Thoracic aorta (tissue), 2 donors: Measurements from ENCODE around the gene CLIP4. TPM values are rescaled to one million over a fixed set of nuclear protein-coding genes. Genes with fewer than 3 reads are reported as not detected.

Source experiments
- ATAC-seq: fragments of 150-250 bp; one replicate; pipeline ENCODE4 v1.8.0; 2017; ENCODE audit warnings: low read depth; ENCODE audit not compliant: insufficient number of reproducible peaks, low FRiP score
- DNase-seq: peaks from one replicate; pipeline ENCODE4 v3.0.0-alpha.2; 2020; ENCODE audit warnings: low spot score
- H3K27ac ChIP-seq, 2 donors: fragments of 200-600 bp; sonication (generic); 1 replicate in 1 of 2; 2 replicates in 1 of 2; pipeline ENCODE4 v1.5.1; 2016; ENCODE audit warnings: mild to moderate bottlenecking in 2 of 2, moderate library complexity in 2 of 2
- H3K27me3 ChIP-seq: fragments of 200-600 bp; sonication (generic); replicated peaks from 2 replicates; pipeline ENCODE4 v1.6.0; 2016; ENCODE audit warnings: mild to moderate bottlenecking; ENCODE audit not compliant: insufficient read depth
- H3K36me3 ChIP-seq: fragments of 200-600 bp; sonication (generic); one replicate; pipeline ENCODE4 v1.5.1; 2016
- H3K4me1 ChIP-seq, 2 donors: fragments of 200-600 bp; sonication (generic); 1 replicate in 1 of 2; 2 replicates in 1 of 2; pipeline versions ENCODE4 v1.5.1 to v1.6.0; 2016; ENCODE audit warnings: low read depth in 2 of 2, mild to moderate bottlenecking in 1 of 2; ENCODE audit not compliant: control insufficient read depth in 1 of 2
- H3K4me3 ChIP-seq: fragments of 200-600 bp; sonication (generic); 2 replicates; pipeline ENCODE4 v1.5.1; 2016; ENCODE audit warnings: mild to moderate bottlenecking
- H3K9me3 ChIP-seq: fragments of 200-600 bp; sonication (generic); 2 replicates; pipeline ENCODE4 v1.5.1; 2016
- total RNA-seq, 2 donors: library from RNA; depleted of rRNA; stranded (reverse); fragments of >200 nt; gene quantifications; one replicate each; pipeline versions ENCODE4 v1.1.0 to v1.2.3, GENCODE V29; 2016
- TF ChIP-seq, protein P1 (sequence below): fragments of 200-600 bp; sonication (generic); IDR thresholded peaks from one replicate; pipeline ENCODE4 v1.5.1; 2019; ENCODE audit warnings: antibody characterized with exemption

Gene CLIP4
- total RNA-seq, 2 donors from 2014 or later = 31.3 to 54.0 TPM

DNA sequence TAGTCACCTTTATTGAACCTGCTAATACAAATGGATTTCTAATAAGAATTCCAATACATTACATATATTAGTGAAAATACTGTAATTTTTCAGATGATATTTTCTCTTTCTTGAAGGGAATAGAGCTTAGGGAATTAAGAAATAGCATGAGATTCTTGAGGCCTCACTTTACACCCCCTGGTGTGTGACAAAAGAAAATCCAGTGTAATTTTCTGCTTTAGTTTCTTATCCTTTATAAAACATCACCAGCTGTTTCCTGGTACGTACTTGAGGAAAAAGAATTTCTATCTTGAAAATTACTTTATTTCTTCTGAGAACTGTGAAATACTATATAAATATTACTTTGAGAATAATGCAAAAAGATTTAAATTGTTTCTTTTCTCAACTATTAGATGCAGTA is 71.6 kb downstream of the CLIP4 start:
- H3K4me3 ChIP-seq = no peak overlapping the region
- H3K27me3 ChIP-seq = no peaks in the 10 kb centered on the region
- ATAC-seq = no peak
- no peaks in the 10 kb centered on the region for H3K9me3 ChIP-seq
- DNase-seq = no peak
- no peak overlapping the region for H3K27ac ChIP-seq
- peaks cover 4% of the 10 kb centered on the region for H3K36me3 ChIP-seq
- no peaks in the 10 kb centered on the region for H3K4me1 ChIP-seq
- TF ChIP-seq, protein P1, sequence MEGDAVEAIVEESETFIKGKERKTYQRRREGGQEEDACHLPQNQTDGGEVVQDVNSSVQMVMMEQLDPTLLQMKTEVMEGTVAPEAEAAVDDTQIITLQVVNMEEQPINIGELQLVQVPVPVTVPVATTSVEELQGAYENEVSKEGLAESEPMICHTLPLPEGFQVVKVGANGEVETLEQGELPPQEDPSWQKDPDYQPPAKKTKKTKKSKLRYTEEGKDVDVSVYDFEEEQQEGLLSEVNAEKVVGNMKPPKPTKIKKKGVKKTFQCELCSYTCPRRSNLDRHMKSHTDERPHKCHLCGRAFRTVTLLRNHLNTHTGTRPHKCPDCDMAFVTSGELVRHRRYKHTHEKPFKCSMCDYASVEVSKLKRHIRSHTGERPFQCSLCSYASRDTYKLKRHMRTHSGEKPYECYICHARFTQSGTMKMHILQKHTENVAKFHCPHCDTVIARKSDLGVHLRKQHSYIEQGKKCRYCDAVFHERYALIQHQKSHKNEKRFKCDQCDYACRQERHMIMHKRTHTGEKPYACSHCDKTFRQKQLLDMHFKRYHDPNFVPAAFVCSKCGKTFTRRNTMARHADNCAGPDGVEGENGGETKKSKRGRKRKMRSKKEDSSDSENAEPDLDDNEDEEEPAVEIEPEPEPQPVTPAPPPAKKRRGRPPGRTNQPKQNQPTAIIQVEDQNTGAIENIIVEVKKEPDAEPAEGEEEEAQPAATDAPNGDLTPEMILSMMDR = no peak

DNA sequence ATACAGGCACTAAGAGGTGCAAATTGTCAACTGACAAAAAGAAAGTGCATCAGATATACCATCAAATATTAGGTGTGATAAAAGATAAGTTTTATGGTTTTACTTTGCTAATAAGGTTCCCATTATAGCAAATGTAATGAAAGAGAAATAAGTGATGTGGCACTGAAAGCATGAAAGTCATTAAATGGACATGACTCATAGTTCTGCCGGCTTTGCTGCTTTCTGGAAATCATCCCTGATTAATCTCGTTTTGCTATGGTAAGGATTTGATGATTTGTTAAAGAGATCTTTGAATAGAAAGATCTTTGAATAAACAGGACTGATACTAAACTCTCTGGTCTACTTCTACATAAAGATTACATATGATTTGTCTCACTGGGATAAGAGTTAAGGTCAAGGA is 72.7 kb downstream of the CLIP4 start:
- TF ChIP-seq, protein P1 = no peak
- Histone ChIP-seq H3K27me3 (no peaks in the 10 kb centered on the region), H3K4me1 (no peaks in the 10 kb centered on the region), H3K9me3 (no peaks in the 10 kb centered on the region), H3K4me3 (no peak overlapping the region), H3K36me3 (no peaks in the 10 kb centered on the region), H3K27ac (no peak overlapping the region)
- DNase-seq (no peak), ATAC-seq (no peak)

DNA sequence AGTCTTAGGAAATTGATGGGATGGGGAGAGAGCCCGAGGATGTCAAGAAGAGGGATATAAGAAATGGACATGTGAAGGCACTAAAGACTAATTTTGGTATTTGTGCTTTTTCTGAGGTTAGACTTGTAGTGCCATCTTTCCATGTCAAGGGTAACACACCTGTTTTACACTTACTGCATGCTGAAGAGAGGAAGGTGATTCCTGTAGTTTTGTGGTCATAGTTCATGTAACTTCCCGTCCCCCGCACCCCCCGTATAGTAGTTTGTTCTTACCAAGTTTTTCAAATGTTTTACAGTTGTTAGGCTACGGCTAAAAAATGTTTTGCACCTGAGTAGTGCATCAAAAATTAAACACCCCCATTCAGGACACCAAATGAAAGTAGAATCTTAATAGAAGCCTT is 73.8 kb downstream of the CLIP4 start:
- no peak overlapping the region for H3K4me3 ChIP-seq
- no peak for DNase-seq
- H3K9me3 ChIP-seq = no peaks in the 10 kb centered on the region
- no peak for ATAC-seq
- no peaks in the 10 kb centered on the region for H3K4me1 ChIP-seq
- TF ChIP-seq, protein P1 = no peak
- no peaks in the 10 kb centered on the region for H3K27me3 ChIP-seq
- H3K36me3 ChIP-seq = no peaks in the 10 kb centered on the region
- no peak overlapping the region for H3K27ac ChIP-seq

DNA sequence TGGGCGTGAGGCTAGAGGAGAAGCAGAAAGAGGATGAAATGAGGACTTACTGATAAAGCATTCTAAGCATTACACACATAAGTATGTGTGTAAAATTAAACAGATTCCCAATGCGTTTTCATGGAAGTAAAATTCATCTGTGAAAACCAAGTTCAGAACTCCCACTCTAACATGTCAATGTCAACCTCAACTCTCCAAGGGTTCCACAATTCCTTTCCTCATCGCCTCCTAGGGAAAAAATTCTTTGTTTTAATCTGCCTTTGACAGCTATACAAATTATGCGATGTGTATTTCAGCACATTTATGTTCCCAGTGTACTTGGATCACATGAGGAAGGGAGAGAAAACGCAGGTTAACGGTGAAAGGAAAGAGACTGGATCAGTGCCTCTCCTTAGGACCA is 76.6 kb downstream of the CLIP4 start:
- TF ChIP-seq, protein P1 = no peak
- ATAC-seq = no peak
- no peaks in the 10 kb centered on the region for H3K9me3 ChIP-seq
- no peak for DNase-seq
- H3K27ac ChIP-seq = no peak overlapping the region
- H3K4me1 ChIP-seq = no peaks in the 10 kb centered on the region
- H3K4me3 ChIP-seq = no peak overlapping the region
- H3K36me3 ChIP-seq = no peaks in the 10 kb centered on the region
- no peaks in the 10 kb centered on the region for H3K27me3 ChIP-seq

DNA sequence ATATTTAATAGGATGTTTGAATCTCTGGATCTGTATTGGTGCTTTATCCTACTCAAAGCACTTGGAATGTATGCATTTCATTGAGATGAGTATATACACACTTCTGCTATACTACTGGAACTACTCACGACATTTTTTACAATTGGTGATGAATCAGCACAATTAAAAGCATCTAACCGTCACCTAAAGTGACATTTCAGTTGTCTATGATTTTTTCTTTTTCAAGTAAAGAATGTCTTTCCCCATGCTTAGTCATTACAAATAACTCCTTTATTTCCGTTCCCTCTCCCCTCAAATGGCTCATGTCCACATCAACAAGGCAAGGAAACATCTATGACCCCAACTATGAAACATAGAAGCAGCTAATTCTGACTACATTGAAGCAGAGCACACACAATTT is 77.3 kb downstream of the CLIP4 start:
- Histone ChIP-seq H3K4me3 (no peak overlapping the region), H3K9me3 (no peaks in the 10 kb centered on the region), H3K4me1 (no peaks in the 10 kb centered on the region), H3K36me3 (no peaks in the 10 kb centered on the region), H3K27ac (no peak overlapping the region), H3K27me3 (no peaks in the 10 kb centered on the region)
- DNase-seq = no peak
- TF ChIP-seq, protein P1 = no peak
- ATAC-seq = no peak
